ENCODE results near the gene PRXL2B.

DNA sequence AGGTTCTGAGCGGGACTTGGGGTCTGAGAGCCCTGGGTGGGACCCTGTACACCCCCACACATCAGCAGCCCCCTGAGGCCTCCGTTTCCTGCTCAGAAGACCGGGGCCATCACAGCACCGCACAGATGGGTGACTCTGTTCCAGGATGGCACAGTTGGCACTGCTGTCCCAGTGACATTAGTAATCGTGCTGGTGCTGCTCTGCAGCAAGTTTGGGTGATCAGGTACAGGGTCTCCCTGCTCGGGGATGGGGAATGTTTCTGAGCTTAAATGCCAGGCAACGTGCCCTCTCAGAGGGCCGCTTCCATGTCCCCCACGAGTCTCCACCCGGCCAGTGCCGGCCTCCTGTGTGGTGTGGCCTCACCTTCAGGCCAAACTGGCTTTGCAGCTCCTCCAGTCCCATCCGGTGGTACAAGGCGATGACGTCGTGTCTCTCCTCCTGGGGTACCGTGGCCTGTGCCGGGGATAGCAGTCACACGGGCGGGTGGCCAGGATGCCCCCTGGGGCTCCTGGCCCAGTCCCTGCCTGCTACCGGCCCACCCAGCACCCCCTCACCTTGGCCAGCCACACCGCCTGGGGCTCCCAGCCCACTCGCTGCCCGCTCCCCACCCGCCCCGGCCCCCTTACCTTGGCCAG lies 17.1 kb downstream of the PRXL2B start:
- TF ChIP-seq BHLHE40 (IDR thresholded peaks at IDR 0.05; ENCODE audit: borderline replicate concordance): no peak
- no peak for TF ChIP-seq ELF4 (IDR thresholded peaks at IDR 0.05)
- no peak for TF ChIP-seq FOXA1 (IDR thresholded peaks at IDR 0.05)
- no peak for TF ChIP-seq FOXM1 (IDR thresholded peaks at IDR 0.05; ENCODE audit: borderline replicate concordance)
- TF ChIP-seq ZNF384 (IDR thresholded peaks at IDR 0.05): no peak
- TF ChIP-seq HDGF (IDR thresholded peaks at IDR 0.05; ENCODE audit: borderline replicate concordance): no peak
- TF ChIP-seq, protein P1, sequence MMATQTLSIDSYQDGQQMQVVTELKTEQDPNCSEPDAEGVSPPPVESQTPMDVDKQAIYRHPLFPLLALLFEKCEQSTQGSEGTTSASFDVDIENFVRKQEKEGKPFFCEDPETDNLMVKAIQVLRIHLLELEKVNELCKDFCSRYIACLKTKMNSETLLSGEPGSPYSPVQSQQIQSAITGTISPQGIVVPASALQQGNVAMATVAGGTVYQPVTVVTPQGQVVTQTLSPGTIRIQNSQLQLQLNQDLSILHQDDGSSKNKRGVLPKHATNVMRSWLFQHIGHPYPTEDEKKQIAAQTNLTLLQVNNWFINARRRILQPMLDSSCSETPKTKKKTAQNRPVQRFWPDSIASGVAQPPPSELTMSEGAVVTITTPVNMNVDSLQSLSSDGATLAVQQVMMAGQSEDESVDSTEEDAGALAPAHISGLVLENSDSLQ (IDR thresholded peaks at IDR 0.05): no peak
- no peak for TF ChIP-seq NFRKB (IDR thresholded peaks at IDR 0.05)
- TF ChIP-seq TARDBP (IDR thresholded peaks at IDR 0.05): no peak
- TF ChIP-seq ARNT (IDR thresholded peaks at IDR 0.05): no peak
- no peak for TF ChIP-seq FOXK2 (IDR thresholded peaks at IDR 0.05)
- TF ChIP-seq LEF1 (IDR thresholded peaks at IDR 0.05; ENCODE audit: borderline replicate concordance): no peak

Measured in HEK293T (cell line).